B cell (primary cell): ENCODE results near the gene EIF1AD.

Experiments used
- EZH2 ChIP-seq: IDR thresholded peaks from 2 replicates; pipeline ENCODE4 v1.6.1; 2012; ENCODE audit warnings: borderline replicate concordance, low read depth, mild to moderate bottlenecking, moderate library complexity, low read length; ENCODE audit not compliant: insufficient read depth, poor library complexity, severe bottlenecking
- TF ChIP-seq, protein P1 (sequence below): fragments of 200-600 bp; IDR thresholded peaks from one replicate; pipeline ENCODE4 v1.8.0; 2022; ENCODE audit warnings: antibody characterized with exemption, mild to moderate bottlenecking

DNA sequence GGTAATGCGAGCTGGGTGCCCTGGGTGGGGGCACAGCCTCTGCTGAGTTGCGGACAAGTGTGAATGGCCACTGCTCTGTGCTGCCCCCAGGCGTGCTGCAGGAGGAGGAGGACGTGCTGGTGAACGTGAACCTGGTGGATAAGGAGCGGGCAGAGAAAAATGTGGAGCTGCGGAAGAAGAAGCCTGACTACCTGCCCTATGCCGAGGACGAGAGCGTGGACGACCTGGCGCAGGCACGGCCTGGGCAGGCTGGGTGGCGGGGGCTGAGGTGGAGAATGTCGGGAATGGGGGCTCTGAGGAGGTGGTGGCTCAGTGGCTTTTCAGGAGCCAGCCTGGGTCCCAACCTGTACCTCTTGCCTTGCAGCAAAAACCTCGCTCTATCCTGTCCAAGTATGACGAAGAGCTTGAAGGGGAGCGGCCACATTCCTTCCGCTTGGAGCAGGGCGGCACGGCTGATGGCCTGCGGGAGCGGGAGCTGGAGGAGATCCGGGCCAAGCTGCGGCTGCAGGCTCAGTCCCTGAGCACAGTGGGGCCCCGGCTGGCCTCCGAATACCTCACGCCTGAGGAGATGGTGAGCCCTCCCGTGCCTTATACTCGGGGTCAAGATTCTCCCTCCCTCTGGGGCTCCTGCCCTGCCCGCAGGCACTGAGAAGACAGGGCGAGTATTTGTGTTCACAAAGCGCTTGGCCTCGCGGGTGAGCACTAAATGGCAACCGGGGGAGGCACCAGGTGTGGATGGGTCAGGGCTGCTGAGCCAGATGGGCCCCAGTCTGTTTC, 35.8 kb downstream of the EIF1AD start:
- TF ChIP-seq, protein P1, sequence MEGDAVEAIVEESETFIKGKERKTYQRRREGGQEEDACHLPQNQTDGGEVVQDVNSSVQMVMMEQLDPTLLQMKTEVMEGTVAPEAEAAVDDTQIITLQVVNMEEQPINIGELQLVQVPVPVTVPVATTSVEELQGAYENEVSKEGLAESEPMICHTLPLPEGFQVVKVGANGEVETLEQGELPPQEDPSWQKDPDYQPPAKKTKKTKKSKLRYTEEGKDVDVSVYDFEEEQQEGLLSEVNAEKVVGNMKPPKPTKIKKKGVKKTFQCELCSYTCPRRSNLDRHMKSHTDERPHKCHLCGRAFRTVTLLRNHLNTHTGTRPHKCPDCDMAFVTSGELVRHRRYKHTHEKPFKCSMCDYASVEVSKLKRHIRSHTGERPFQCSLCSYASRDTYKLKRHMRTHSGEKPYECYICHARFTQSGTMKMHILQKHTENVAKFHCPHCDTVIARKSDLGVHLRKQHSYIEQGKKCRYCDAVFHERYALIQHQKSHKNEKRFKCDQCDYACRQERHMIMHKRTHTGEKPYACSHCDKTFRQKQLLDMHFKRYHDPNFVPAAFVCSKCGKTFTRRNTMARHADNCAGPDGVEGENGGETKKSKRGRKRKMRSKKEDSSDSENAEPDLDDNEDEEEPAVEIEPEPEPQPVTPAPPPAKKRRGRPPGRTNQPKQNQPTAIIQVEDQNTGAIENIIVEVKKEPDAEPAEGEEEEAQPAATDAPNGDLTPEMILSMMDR = no peak
- TF ChIP-seq EZH2 = no peak
